Sigmoid colon (tissue), 7 donors: Measurements from ENCODE around the gene LAMC1. TPM values are rescaled to one million over a fixed set of nuclear protein-coding genes. Genes with fewer than 3 reads are reported as not detected.
A peak's percentile ranks its signal among the peaks of the same experiment; 100 is the strongest.

Source experiments
- DNase-seq: peaks from one replicate; pipeline ENCODE4 v3.0.0-alpha.2; 2019
- H3K27ac ChIP-seq, 4 donors: fragments of 200-600 bp; sonication (generic); one replicate each; pipeline ENCODE4 v1.5.1; 2016 to 2019; ENCODE audit warnings: mild to moderate bottlenecking in 1 of 4
- H3K27me3 ChIP-seq, 3 donors: fragments of 200-600 bp; sonication (generic); one replicate each; pipeline ENCODE4 v1.5.1; 2019; ENCODE audit warnings: mild to moderate bottlenecking in 1 of 3
- H3K36me3 ChIP-seq, 4 donors: fragments of 200-600 bp; sonication (generic); one replicate each; pipeline ENCODE4 v1.5.1; 2016 to 2019
- H3K4me1 ChIP-seq, 4 donors: fragments of 200-600 bp; sonication (generic); one replicate each; pipeline ENCODE4 v1.5.1; 2017 to 2019
- H3K4me3 ChIP-seq, 4 donors: fragments of 200-600 bp; sonication (generic); one replicate each; pipeline ENCODE4 v1.5.1; 2017 to 2019; ENCODE audit warnings: mild to moderate bottlenecking in 2 of 4, moderate library complexity in 1 of 4
- H3K9me3 ChIP-seq, 4 donors: fragments of 200-600 bp in 3 of 4; sonication (generic) in 3 of 4; one replicate each; pipeline versions ENCODE4 v1.5.1 to v1.6.1; 2013 to 2019
- CTCF ChIP-seq, 4 experiments: fragments of 450-650 bp in 3 of 4; fragments of 200-600 bp in 1 of 4; IDR thresholded peaks; one replicate each; pipeline ENCODE4 v1.5.1; 2016 to 2019; ENCODE audit warnings: antibody characterized with exemption in 4 of 4, mild to moderate bottlenecking in 3 of 4, moderate library complexity in 2 of 4
- EP300 ChIP-seq, 4 donors: sonication (generic); formaldehyde crosslinking; IDR thresholded peaks; one replicate each; pipeline ENCODE4 v1.6.1; 2017; ENCODE audit warnings: antibody characterized with exemption in 4 of 4
- POLR2A ChIP-seq, 2 donors: fragments of 450-650 bp; IDR thresholded peaks; one replicate each; pipeline ENCODE4 v1.6.1; 2016; ENCODE audit warnings: antibody characterized with exemption in 2 of 2, mild to moderate bottlenecking in 2 of 2, moderate library complexity in 2 of 2
- POLR2AphosphoS5 ChIP-seq, 4 donors: sonication (generic); formaldehyde crosslinking; IDR thresholded peaks; one replicate each; pipeline ENCODE4 v1.6.1; 2017; ENCODE audit warnings: antibody characterized with exemption in 4 of 4
- WGBS, 2 donors: extraction: QIAGEN DNeasy Blood & Tissue Kit; methylation state at CpG; one replicate each; pipeline ENCODE4 v1.1.7; 2013; 5-methylcytosine and 5-hydroxymethylcytosine counted together
- intact Hi-C: fragments of 100-400 bp; cut with DNase I; formaldehyde crosslinking; loops from one replicate; pipeline ENCODE4 v1.15.1; 2023
- polyA plus RNA-seq, 3 donors: library from polyadenylated mRNA; stranded (reverse); fragments of 200-250 nt; gene quantifications; one replicate each; pipeline ENCODE4 v1.2.3, GENCODE V29; 2013
- total RNA-seq, 4 donors: library from RNA; depleted of rRNA; stranded (reverse); fragments of >200 nt; gene quantifications; one replicate each; pipeline ENCODE4 v1.1.0, GENCODE V29; 2016
- donor health status: healthy with polysubstance abuse.
- donor health status: Bipolar disorder and iron deficiency.
- donor health status: healthy.

Gene LAMC1
- total and polyA plus RNA-seq, 7 donors: 3.5 to 542 (median 269) TPM

- DNase-seq: no peak
- TF ChIP-seq CTCF (IDR thresholded peaks at IDR 0.05) (peak in 1 of 4 experiments; percentile 11), POLR2AphosphoS5 (IDR thresholded peaks at IDR 0.05) (no peak)
- Histone ChIP-seq H3K4me3 (peak overlapping the region; percentile 86 to 97 (median 90)), H3K27ac (peak overlapping the region; percentile 100), H3K9me3 (no peaks in the 10 kb centered on the region), H3K36me3 (no peaks in the 10 kb centered on the region), H3K27me3 (no peaks in the 10 kb centered on the region), H3K4me1 (peaks cover 0 to 48% (median 37%) of the 10 kb centered on the region in 4 donors)
- WGBS, 2 donors: 3 to 5% methylated on average over 14 of the region's 14 CpGs
- intact Hi-C loops: loop anchor here (5.0 kb wide), 4 partner anchors 63 to 288 kb away; no protein-coding TSS in a partner anchor
These were observed 1.2 kb downstream of the LAMC1 start for GRCh38 chr1:183024317-183025009.

GRCh38 chr1:183025010-183025337, 1.8 kb downstream of the LAMC1 start:
- WGBS, 2 donors: 33 to 34% methylated on average over 3 of the region's 3 CpGs
- TF ChIP-seq POLR2A (IDR thresholded peaks at IDR 0.05) (no peak), POLR2AphosphoS5 (IDR thresholded peaks at IDR 0.05) (no peak), EP300 (IDR thresholded peaks at IDR 0.05) (no peak), CTCF (IDR thresholded peaks at IDR 0.05) (no peak)

GRCh38 chr1:183025782-183026774, 2.9 kb downstream of the LAMC1 start:
- Histone ChIP-seq H3K27me3 (no peaks in the 10 kb centered on the region), H3K36me3 (no peaks in the 10 kb centered on the region), H3K27ac (peak overlapping the region; percentile 100), H3K4me3 (peak overlapping the region; percentile 86 to 97 (median 90)), H3K9me3 (no peaks in the 10 kb centered on the region), H3K4me1 (peaks cover 0 to 64% (median 53%) of the 10 kb centered on the region in 4 donors)
- intact Hi-C loops: loop anchor here (5.0 kb wide), 1 partner anchor 61 kb away; no protein-coding TSS in a partner anchor
- WGBS, 2 donors: 43 to 58% methylated on average over 4 of the region's 4 CpGs
- TF ChIP-seq EP300 (IDR thresholded peaks at IDR 0.05): no peak
- no peak for TF ChIP-seq CTCF (IDR thresholded peaks at IDR 0.05)
- TF ChIP-seq POLR2A (IDR thresholded peaks at IDR 0.05): no peak
- TF ChIP-seq POLR2AphosphoS5 (IDR thresholded peaks at IDR 0.05): no peak
- DNase-seq: no peak

More at GRCh38 chr1:183025010-183025337, 1.8 kb downstream of the LAMC1 start:
- DNase-seq: no peak
- Histone ChIP-seq H3K27ac (peak overlapping the region; percentile 100), H3K9me3 (no peaks in the 10 kb centered on the region), H3K27me3 (no peaks in the 10 kb centered on the region), H3K36me3 (no peaks in the 10 kb centered on the region), H3K4me3 (peak overlapping the region; percentile 86 to 97 (median 90)), H3K4me1 (peaks cover 0 to 53% (median 42%) of the 10 kb centered on the region in 4 donors)
- intact Hi-C loops: loop anchor here (5.0 kb wide), 1 partner anchor 62 kb away; no protein-coding TSS in a partner anchor

DNA sequence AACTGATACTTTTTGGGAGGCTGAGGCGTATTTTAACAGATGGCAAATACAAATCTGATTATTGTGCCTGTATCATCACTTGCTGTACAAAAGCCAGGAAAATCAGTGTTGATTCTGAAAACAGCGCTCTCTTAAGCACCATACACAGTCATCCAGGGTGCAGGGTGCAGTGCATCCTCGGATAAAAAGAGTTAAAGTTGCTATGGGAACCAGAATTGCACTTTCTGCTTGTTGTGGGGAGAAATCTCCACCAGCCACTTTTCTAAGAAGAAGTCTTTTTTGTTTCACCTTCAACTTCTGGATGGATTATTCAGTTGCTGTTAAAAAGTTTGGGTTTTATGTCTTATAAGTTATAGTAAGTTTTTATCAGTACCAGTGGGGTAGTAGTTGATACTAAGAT, 3.8 kb downstream of the LAMC1 start:
- Histone ChIP-seq H3K4me3 (peak overlapping the region in 3 of 4 donors; percentile 89 to 97 (median 90)), H3K36me3 (no peaks in the 10 kb centered on the region), H3K9me3 (no peaks in the 10 kb centered on the region), H3K27ac (peak overlapping the region; percentile 100), H3K27me3 (no peaks in the 10 kb centered on the region), H3K4me1 (peaks cover 0 to 65% (median 59%) of the 10 kb centered on the region in 4 donors)
- WGBS, 2 donors: 32 to 48% methylated on average over 3 of the region's 3 CpGs
- TF ChIP-seq POLR2A (IDR thresholded peaks at IDR 0.05) (no peak), CTCF (IDR thresholded peaks at IDR 0.05) (no peak), POLR2AphosphoS5 (IDR thresholded peaks at IDR 0.05) (no peak), EP300 (IDR thresholded peaks at IDR 0.05) (no peak)
- DNase-seq: no peak
- intact Hi-C loops: loop anchor here (5.0 kb wide), 1 partner anchor 60 kb away; no protein-coding TSS in a partner anchor
